DOHH2 (cell line): ENCODE data around the gene ALDH4A1.
A peak's percentile ranks its signal among the peaks of the same experiment; 100 is the strongest.

Source experiments
- H3F3A ChIP-seq: fragments of 200-600 bp; sonication (generic), shearing (Covaris generic); 2 replicates; pipeline ENCODE4 v1.6.0; 2016; ENCODE audit warnings: antibody characterized with exemption, mild to moderate bottlenecking; ENCODE audit not compliant: control insufficient read depth, insufficient read depth
- H3K27ac ChIP-seq: fragments of 200-600 bp; sonication (generic); 2 replicates; pipeline ENCODE4 v1.5.1; 2014; ENCODE audit warnings: low read depth, mild to moderate bottlenecking, low read length, moderate library complexity
- H3K27me3 ChIP-seq: fragments of 200-600 bp; sonication (generic); 2 replicates; pipeline ENCODE4 v1.6.1; 2014; ENCODE audit warnings: mild to moderate bottlenecking, low read length, mixed read lengths; ENCODE audit not compliant: control insufficient read depth
- H3K36me3 ChIP-seq: fragments of 200-600 bp; sonication (generic); 2 replicates; pipeline ENCODE4 v1.6.1; 2014; ENCODE audit warnings: mild to moderate bottlenecking, low read length, moderate library complexity, mixed read lengths; ENCODE audit not compliant: control insufficient read depth
- H3K4me1 ChIP-seq: fragments of 200-600 bp; sonication (generic); 2 replicates; pipeline ENCODE4 v1.6.1; 2014; ENCODE audit warnings: mild to moderate bottlenecking, low read length, mixed read lengths; ENCODE audit not compliant: control insufficient read depth
- H3K4me2 ChIP-seq: fragments of 200-600 bp; sonication (generic); 2 replicates; pipeline ENCODE4 v1.6.0; 2014; ENCODE audit warnings: mild to moderate bottlenecking, low read length, moderate library complexity
- H3K4me3 ChIP-seq: fragments of 200-600 bp; sonication (generic); 2 replicates; pipeline ENCODE4 v1.5.1; 2014; ENCODE audit warnings: mild to moderate bottlenecking, low read length, mixed read lengths
- H3K79me2 ChIP-seq: fragments of 200-600 bp; sonication (generic); 2 replicates; pipeline ENCODE4 v1.6.1; 2014; ENCODE audit warnings: mild to moderate bottlenecking, low read length, mixed read lengths; ENCODE audit not compliant: control insufficient read depth
- H3K9me2 ChIP-seq: fragments of 200-600 bp; sonication (generic); replicated peaks from 2 replicates; pipeline ENCODE4 v1.6.1; 2014; ENCODE audit warnings: mild to moderate bottlenecking, low read length, mixed read lengths; ENCODE audit not compliant: control insufficient read depth
- H3K9me3 ChIP-seq: fragments of 200-600 bp; sonication (generic); 2 replicates; pipeline ENCODE4 v1.6.1; 2014; ENCODE audit warnings: antibody characterized with exemption, low read length, mixed read lengths; ENCODE audit not compliant: control insufficient read depth, insufficient read depth
- H4K20me1 ChIP-seq: fragments of 200-600 bp; sonication (generic); 2 replicates; pipeline ENCODE4 v1.6.0; 2014; ENCODE audit warnings: low read depth, mild to moderate bottlenecking, antibody characterized with exemption, low read length, moderate library complexity; ENCODE audit not compliant: control insufficient read depth, insufficient read depth
- EZH2phosphoT487 ChIP-seq: fragments of 200-600 bp; sonication (generic); IDR thresholded peaks from 2 replicates; pipeline ENCODE4 v1.6.1; 2017; ENCODE audit warnings: borderline replicate concordance, mild to moderate bottlenecking, antibody characterized with exemption, low read length, moderate library complexity, mixed read lengths
- TF ChIP-seq, protein P1 (sequence below): fragments of 200-600 bp; sonication (generic); IDR thresholded peaks from one replicate; pipeline ENCODE4 v1.5.1; 2014; ENCODE audit warnings: antibody characterized with exemption, mild to moderate bottlenecking, low read depth, low read length; ENCODE audit not compliant: poor library complexity, severe bottlenecking

Gene ALDH4A1

GRCh38 chr1:18950401-18951026 lies 48.2 kb upstream of the ALDH4A1 start:
- H3K4me3 ChIP-seq = peak overlapping the region; percentile 39
- no peak overlapping the region for H3K27ac ChIP-seq
- no peaks in the 10 kb centered on the region for H3K9me3 ChIP-seq
- peaks cover 3% of the 10 kb centered on the region; the same call in 1 of the 2 replicates for H4K20me1 ChIP-seq
- peaks cover 55% of the 10 kb centered on the region for H3K27me3 ChIP-seq
- no peaks in the 10 kb centered on the region for H3K79me2 ChIP-seq
- no peaks in the 10 kb centered on the region for H3K9me2 ChIP-seq
- H3K4me2 ChIP-seq = peak overlapping the region; percentile 61
- TF ChIP-seq, protein P1, sequence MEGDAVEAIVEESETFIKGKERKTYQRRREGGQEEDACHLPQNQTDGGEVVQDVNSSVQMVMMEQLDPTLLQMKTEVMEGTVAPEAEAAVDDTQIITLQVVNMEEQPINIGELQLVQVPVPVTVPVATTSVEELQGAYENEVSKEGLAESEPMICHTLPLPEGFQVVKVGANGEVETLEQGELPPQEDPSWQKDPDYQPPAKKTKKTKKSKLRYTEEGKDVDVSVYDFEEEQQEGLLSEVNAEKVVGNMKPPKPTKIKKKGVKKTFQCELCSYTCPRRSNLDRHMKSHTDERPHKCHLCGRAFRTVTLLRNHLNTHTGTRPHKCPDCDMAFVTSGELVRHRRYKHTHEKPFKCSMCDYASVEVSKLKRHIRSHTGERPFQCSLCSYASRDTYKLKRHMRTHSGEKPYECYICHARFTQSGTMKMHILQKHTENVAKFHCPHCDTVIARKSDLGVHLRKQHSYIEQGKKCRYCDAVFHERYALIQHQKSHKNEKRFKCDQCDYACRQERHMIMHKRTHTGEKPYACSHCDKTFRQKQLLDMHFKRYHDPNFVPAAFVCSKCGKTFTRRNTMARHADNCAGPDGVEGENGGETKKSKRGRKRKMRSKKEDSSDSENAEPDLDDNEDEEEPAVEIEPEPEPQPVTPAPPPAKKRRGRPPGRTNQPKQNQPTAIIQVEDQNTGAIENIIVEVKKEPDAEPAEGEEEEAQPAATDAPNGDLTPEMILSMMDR = no peak
- no peak for TF ChIP-seq EZH2phosphoT487
- H3F3A ChIP-seq = no peaks in the 10 kb centered on the region
- H3K36me3 ChIP-seq = no peaks in the 10 kb centered on the region
- peaks cover 28% of the 10 kb centered on the region for H3K4me1 ChIP-seq

DNA sequence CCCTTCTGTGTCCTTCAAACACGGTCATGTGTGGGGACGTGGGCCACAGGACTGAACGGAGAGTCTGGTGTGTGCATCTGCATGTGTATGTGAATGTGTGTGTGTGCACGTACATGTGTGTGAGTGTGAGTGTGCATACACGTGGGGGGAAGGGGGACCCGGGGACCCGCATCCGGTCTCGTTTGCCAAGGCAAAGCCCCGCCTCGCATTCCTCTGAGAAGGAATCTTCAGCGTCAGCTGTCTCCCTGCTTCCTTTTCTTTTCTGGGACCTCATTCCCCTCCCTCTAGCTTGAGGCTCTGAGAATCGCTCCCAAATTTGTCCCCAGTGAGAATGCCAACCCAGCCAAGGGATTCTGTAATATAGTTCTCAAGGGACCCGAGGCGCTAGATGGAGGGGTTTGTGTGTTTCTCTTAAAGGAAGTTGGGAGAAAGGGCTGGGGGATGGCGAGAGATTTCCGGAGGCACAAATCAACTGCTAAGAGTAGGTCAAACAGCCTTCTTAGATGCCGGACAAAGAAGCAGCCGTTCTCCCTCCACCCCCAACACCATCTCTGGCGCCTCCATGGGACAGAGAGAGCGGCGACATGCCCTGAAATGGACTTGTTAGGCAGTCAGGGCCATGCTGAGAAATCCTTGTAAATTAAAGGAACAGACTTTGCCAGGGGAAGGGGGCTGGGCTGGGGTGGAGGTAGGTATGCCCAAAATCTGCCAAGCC lies 47.5 kb upstream of the ALDH4A1 start:
- TF ChIP-seq, protein P1 = peak; percentile 9
- TF ChIP-seq EZH2phosphoT487 = no peak
- no peaks in the 10 kb centered on the region for H4K20me1 ChIP-seq
- no peak overlapping the region for H3K27ac ChIP-seq
- no peaks in the 10 kb centered on the region for H3K9me3 ChIP-seq
- H3F3A ChIP-seq = no peaks in the 10 kb centered on the region
- no peaks in the 10 kb centered on the region for H3K36me3 ChIP-seq
- H3K4me2 ChIP-seq = peak overlapping the region; percentile 61
- H3K79me2 ChIP-seq = no peaks in the 10 kb centered on the region
- H3K9me2 ChIP-seq = no peaks in the 10 kb centered on the region
- H3K4me3 ChIP-seq = peak overlapping the region; percentile 39
- peaks cover 25% of the 10 kb centered on the region for H3K4me1 ChIP-seq
- peaks cover 49% of the 10 kb centered on the region for H3K27me3 ChIP-seq

DNA sequence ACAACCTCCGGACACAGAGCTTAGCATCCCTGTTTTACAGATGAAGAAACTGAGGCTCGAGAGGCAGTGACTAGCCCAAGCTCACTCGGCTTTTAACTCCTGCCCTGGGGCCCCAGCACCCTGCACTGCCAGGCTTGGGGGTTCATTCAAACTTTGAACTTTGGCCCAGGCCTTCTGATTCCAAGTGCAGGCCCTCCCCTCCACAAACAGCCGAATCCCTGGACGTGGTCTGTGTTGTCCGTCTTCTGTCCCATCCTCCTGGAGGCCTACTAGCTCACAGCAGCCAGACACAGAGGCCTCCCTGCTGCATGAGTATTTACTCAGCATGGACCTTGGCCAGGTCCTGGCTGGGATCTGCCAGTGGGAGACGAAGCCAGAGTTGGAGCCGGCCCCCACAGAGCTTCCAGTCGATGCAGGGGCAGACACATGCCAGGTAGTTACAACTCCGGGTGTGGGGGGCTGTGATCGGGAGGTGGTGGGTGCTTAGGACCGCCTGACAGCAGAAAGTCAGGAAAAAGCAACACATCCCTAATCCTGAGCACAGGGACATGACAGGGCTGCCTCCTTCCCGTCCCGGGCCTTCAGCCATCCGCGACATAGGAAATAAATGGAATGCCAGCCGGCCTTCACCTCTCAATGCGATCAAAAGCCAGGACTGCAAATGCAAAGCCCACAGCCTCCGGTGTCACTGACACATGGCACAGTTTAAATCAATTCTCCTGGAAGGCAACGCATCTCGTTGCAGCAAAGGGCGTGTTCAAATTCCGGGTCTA lies 46.7 kb upstream of the ALDH4A1 start:
- Histone ChIP-seq H4K20me1 (no peaks in the 10 kb centered on the region), H3K4me2 (no peak overlapping the region), H3F3A (no peaks in the 10 kb centered on the region), H3K27me3 (peaks cover 41% of the 10 kb centered on the region), H3K9me3 (no peaks in the 10 kb centered on the region), H3K79me2 (no peaks in the 10 kb centered on the region), H3K4me3 (no peak overlapping the region), H3K4me1 (peaks cover 25% of the 10 kb centered on the region), H3K27ac (no peak overlapping the region), H3K9me2 (no peaks in the 10 kb centered on the region), H3K36me3 (no peaks in the 10 kb centered on the region)
- no peak for TF ChIP-seq EZH2phosphoT487
- TF ChIP-seq, protein P1 = no peak
